Progenitor cell of endocrine pancreas (in vitro differentiated cells): Measurements from ENCODE around the gene MS4A4A. TPM values are rescaled to one million over a fixed set of nuclear protein-coding genes. Genes with fewer than 3 reads are reported as not detected.

ENCODE experiments used
- DNase-seq: peaks from one replicate; pipeline ENCODE4 v3.0.0; 2021; ENCODE audit warnings: low spot score; ENCODE audit not compliant: unreplicated experiment
- H3K27ac Mint-ChIP-seq: 2 replicates; pipeline ENCODE4 v1.8.0; 2021; ENCODE audit warnings: mild to moderate bottlenecking, moderate library complexity, mixed read lengths
- H3K27me3 Mint-ChIP-seq: 2 replicates; pipeline ENCODE4 v1.8.0; 2021; ENCODE audit warnings: mixed read lengths
- H3K36me3 Mint-ChIP-seq: 2 replicates; pipeline ENCODE4 v1.8.0; 2022; ENCODE audit warnings: mixed read lengths; ENCODE audit not compliant: insufficient read depth
- H3K4me1 Mint-ChIP-seq: 2 replicates; pipeline ENCODE4 v1.8.0; 2021; ENCODE audit warnings: low read depth, mixed read lengths
- H3K4me3 Mint-ChIP-seq: 2 replicates; pipeline ENCODE4 v1.8.0; 2021; ENCODE audit warnings: low read depth, mild to moderate bottlenecking, moderate library complexity, mixed read lengths
- H3K9me3 Mint-ChIP-seq: 2 replicates; pipeline ENCODE4 v1.8.0; 2021; ENCODE audit warnings: low read depth, mixed read lengths
- CTCF ChIP-seq: fragments of 200-600 bp; sonication (generic); IDR thresholded peaks from one replicate; pipeline ENCODE4 v1.5.0; 2021; ENCODE audit warnings: antibody characterized with exemption, mild to moderate bottlenecking; ENCODE audit not compliant: unreplicated experiment
- total RNA-seq: library from RNA; stranded (reverse); gene quantifications from 2 replicates; pipeline ENCODE4 v1.2.1, GENCODE V29; 2021

MS4A4A gene
- total RNA-seq, 1 donor from 2014 or later, result not detected

GRCh38 chr11:60242740-60243239, 37.7 kb upstream of the MS4A4A start, which contains the start of gene MS4A4E:
MS4A4E (minus strand) TSS chr11:60243137; CDS start chr11:60230055, 13,082 bp downstream.
- Mint-ChIP-seq H3K9me3 (no peaks in the 10 kb centered on the region), H3K27me3 (peaks cover 6% of the 10 kb centered on the region), H3K4me3 (no peak within 1 kb of the TSS), H3K27ac (no peak within 1 kb of the TSS), H3K4me1 (no peaks in the 10 kb centered on the region), H3K36me3 (no peaks in the 10 kb centered on the region)
- TF ChIP-seq CTCF, result no peak
- DNase-seq, result no peak

GRCh38 chr11:60251485-60252212, 28.8 kb upstream of the MS4A4A start:
- Mint-ChIP-seq H3K4me3 (no peak overlapping the region), H3K36me3 (no peaks in the 10 kb centered on the region), H3K27ac (no peak overlapping the region), H3K27me3 (no peaks in the 10 kb centered on the region), H3K9me3 (no peaks in the 10 kb centered on the region), H3K4me1 (peaks cover 4% of the 10 kb centered on the region)
- DNase-seq, result peak; percentile 24
- TF ChIP-seq CTCF, result peak; percentile 59

- no peak for TF ChIP-seq CTCF
- Mint-ChIP-seq H3K36me3 (no peaks in the 10 kb centered on the region), H3K27ac (no peak overlapping the region), H3K4me3 (no peak overlapping the region), H3K9me3 (no peaks in the 10 kb centered on the region), H3K4me1 (peaks cover 4% of the 10 kb centered on the region), H3K27me3 (no peaks in the 10 kb centered on the region)
- no peak for DNase-seq
Measured at GRCh38 chr11:60252213-60253108, 28.0 kb upstream of the MS4A4A start.

- H3K27me3 Mint-ChIP-seq, result no peaks in the 10 kb centered on the region
- H3K27ac Mint-ChIP-seq, result no peak overlapping the region
- H3K4me3 Mint-ChIP-seq, result no peak overlapping the region
- no peaks in the 10 kb centered on the region for H3K36me3 Mint-ChIP-seq
- TF ChIP-seq CTCF, result no peak
- H3K4me1 Mint-ChIP-seq, result peaks cover 2% of the 10 kb centered on the region
- DNase-seq, result no peak
- peaks cover 5% of the 10 kb centered on the region for H3K9me3 Mint-ChIP-seq
Measured at GRCh38 chr11:60257956-60258722, 22.3 kb upstream of the MS4A4A start.

- Mint-ChIP-seq H3K27ac (no peak overlapping the region), H3K36me3 (no peaks in the 10 kb centered on the region), H3K27me3 (no peaks in the 10 kb centered on the region), H3K4me3 (no peak overlapping the region), H3K4me1 (peaks cover 2% of the 10 kb centered on the region), H3K9me3 (peaks cover 5% of the 10 kb centered on the region)
- no peak for TF ChIP-seq CTCF
- DNase-seq, result no peak
Measured at GRCh38 chr11:60261014-60261413, 19.5 kb upstream of the MS4A4A start.
